Measurements from ENCODE around the gene SPO11. TPM values are rescaled to one million over a fixed set of nuclear protein-coding genes. Genes with fewer than 3 reads are reported as not detected.
"Not testable (repeated sequence)": the region's sequence is repeated elsewhere in the genome, so short reads cannot be mapped to it uniquely, and the experiment has no call there.

SPO11 gene
- total and polyA plus RNA-seq, 4 donors, result not detected

GRCh38 chr20:57348922-57349574 is 19.4 kb downstream of the SPO11 start:
- ATAC-seq (ENCODE audit: insufficient read depth, low FRiP score); H3K36me3 ChIP-seq (ENCODE audit: control insufficient read depth in 4 of 4, insufficient read depth in 4 of 4, low read length in 4 of 4); DNase-seq; H3K9ac ChIP-seq (ENCODE audit: insufficient read depth in 1 of 2, low read length in 2 of 2); H3K27ac ChIP-seq (ENCODE audit: low read depth in 1 of 2, low read length in 1 of 2); H3K9me3 ChIP-seq (ENCODE audit: control insufficient read depth in 4 of 4, insufficient read depth in 3 of 4, low read length in 3 of 4); H3K27me3 ChIP-seq (ENCODE audit: control insufficient read depth in 3 of 3, insufficient read depth in 3 of 3, low read length in 2 of 3); H3K4me1 ChIP-seq (ENCODE audit: control insufficient read depth in 5 of 5, insufficient read depth in 5 of 5, low read length in 5 of 5); H3K4me3 ChIP-seq: not testable (repeated sequence)
- 87 to 88% methylated on average over 21 of the region's 21 CpGs for WGBS, 2 donors

GRCh38 chr20:57350081-57350710 is 20.6 kb downstream of the SPO11 start:
- H3K27ac ChIP-seq (ENCODE audit: low read depth in 1 of 2, low read length in 1 of 2), result no peak overlapping the region
- no peak overlapping the region for H3K4me3 ChIP-seq
- H3K9ac ChIP-seq (ENCODE audit: insufficient read depth in 1 of 2, low read length in 2 of 2), result no peak overlapping the region
- ATAC-seq (ENCODE audit: insufficient read depth, low FRiP score), result no peak
- peaks cover 5 to 14% (median 13%) of the 10 kb centered on the region in 4 donors for H3K36me3 ChIP-seq (ENCODE audit: control insufficient read depth in 4 of 4, insufficient read depth in 4 of 4, low read length in 4 of 4)
- WGBS, 2 donors, result 90 to 93% methylated on average over 16 of the region's 16 CpGs
- DNase-seq, result no peak
- H3K9me3 ChIP-seq (ENCODE audit: control insufficient read depth in 4 of 4, insufficient read depth in 3 of 4, low read length in 3 of 4), result no peaks in the 10 kb centered on the region
- no peaks in the 10 kb centered on the region for H3K27me3 ChIP-seq (ENCODE audit: control insufficient read depth in 3 of 3, insufficient read depth in 3 of 3, low read length in 2 of 3)
- TF ChIP-seq, protein P1, sequence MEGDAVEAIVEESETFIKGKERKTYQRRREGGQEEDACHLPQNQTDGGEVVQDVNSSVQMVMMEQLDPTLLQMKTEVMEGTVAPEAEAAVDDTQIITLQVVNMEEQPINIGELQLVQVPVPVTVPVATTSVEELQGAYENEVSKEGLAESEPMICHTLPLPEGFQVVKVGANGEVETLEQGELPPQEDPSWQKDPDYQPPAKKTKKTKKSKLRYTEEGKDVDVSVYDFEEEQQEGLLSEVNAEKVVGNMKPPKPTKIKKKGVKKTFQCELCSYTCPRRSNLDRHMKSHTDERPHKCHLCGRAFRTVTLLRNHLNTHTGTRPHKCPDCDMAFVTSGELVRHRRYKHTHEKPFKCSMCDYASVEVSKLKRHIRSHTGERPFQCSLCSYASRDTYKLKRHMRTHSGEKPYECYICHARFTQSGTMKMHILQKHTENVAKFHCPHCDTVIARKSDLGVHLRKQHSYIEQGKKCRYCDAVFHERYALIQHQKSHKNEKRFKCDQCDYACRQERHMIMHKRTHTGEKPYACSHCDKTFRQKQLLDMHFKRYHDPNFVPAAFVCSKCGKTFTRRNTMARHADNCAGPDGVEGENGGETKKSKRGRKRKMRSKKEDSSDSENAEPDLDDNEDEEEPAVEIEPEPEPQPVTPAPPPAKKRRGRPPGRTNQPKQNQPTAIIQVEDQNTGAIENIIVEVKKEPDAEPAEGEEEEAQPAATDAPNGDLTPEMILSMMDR (IDR thresholded peaks at IDR 0.05; ENCODE audit: control extremely low read depth, extremely low read depth), result no peak
- peaks cover 0 to 9% (median 3%) of the 10 kb centered on the region in 5 donors for H3K4me1 ChIP-seq (ENCODE audit: control insufficient read depth in 5 of 5, insufficient read depth in 5 of 5, low read length in 5 of 5)

- Histone ChIP-seq H3K27ac (ENCODE audit: low read depth in 1 of 2, low read length in 1 of 2) (peak overlapping the region; percentile 86 to 93), H3K36me3 (ENCODE audit: control insufficient read depth in 4 of 4, insufficient read depth in 4 of 4, low read length in 4 of 4) (peaks cover 5 to 15% (median 13%) of the 10 kb centered on the region in 4 donors), H3K4me3 (peak overlapping the region; percentile 95), H3K9ac (ENCODE audit: insufficient read depth in 1 of 2, low read length in 2 of 2) (peak overlapping the region in 1 of 2 donors; percentile 76)
- DNase-seq; H3K27me3 ChIP-seq (ENCODE audit: control insufficient read depth in 3 of 3, insufficient read depth in 3 of 3, low read length in 2 of 3); H3K4me1 ChIP-seq (ENCODE audit: control insufficient read depth in 5 of 5, insufficient read depth in 5 of 5, low read length in 5 of 5); H3K9me3 ChIP-seq (ENCODE audit: control insufficient read depth in 4 of 4, insufficient read depth in 3 of 4, low read length in 3 of 4); ATAC-seq (ENCODE audit: insufficient read depth, low FRiP score): not testable (repeated sequence)
- 18 to 36% methylated on average over 5 to 9 of the region's 24 CpGs for WGBS, 2 donors
Observed at GRCh38 chr20:57350726-57351041, 21.1 kb downstream of the SPO11 start.

- Histone ChIP-seq H3K27ac (ENCODE audit: low read depth in 1 of 2, low read length in 1 of 2) (peak within 1 kb of the TSS; percentile 86 to 93), H3K4me1 (ENCODE audit: control insufficient read depth in 5 of 5, insufficient read depth in 5 of 5, low read length in 5 of 5) (peaks cover 0 to 9% (median 3%) of the 10 kb centered on the region in 5 donors), H3K9ac (ENCODE audit: insufficient read depth in 1 of 2, low read length in 2 of 2) (peak within 1 kb of the TSS; percentile 59 to 76), H3K36me3 (ENCODE audit: control insufficient read depth in 4 of 4, insufficient read depth in 4 of 4, low read length in 4 of 4) (peaks cover 5 to 20% (median 14%) of the 10 kb centered on the region in 4 donors), H3K4me3 (peak within 1 kb of the TSS; percentile 95), H3K27me3 (ENCODE audit: control insufficient read depth in 3 of 3, insufficient read depth in 3 of 3, low read length in 2 of 3) (no peaks in the 10 kb centered on the region), H3K9me3 (ENCODE audit: control insufficient read depth in 4 of 4, insufficient read depth in 3 of 4, low read length in 3 of 4) (no peaks in the 10 kb centered on the region)
- DNase-seq (peak; percentile 93 to 97 (median 97)), ATAC-seq (ENCODE audit: insufficient read depth, low FRiP score) (peak; percentile 90)
- TF ChIP-seq, protein P1 (IDR thresholded peaks at IDR 0.05; ENCODE audit: control extremely low read depth, extremely low read depth), result no peak
- WGBS, 2 donors, result 0% methylated on average over 64 of the region's 64 CpGs
Observed at GRCh38 chr20:57351042-57351783, 21.6 kb downstream of the SPO11 start, which contains the start of gene RAE1. Gene RAE1 (plus strand): TSS chr20:57351255. CDS start chr20:57354039, 2,784 bp downstream.

Data from lung (tissue), 12 donors.